Measurements from ENCODE around the gene SLC35E2B. TPM values are rescaled to one million over a fixed set of nuclear protein-coding genes. Genes with fewer than 3 reads are reported as not detected.
"Not testable (repeated sequence)": the region's sequence is repeated elsewhere in the genome, so short reads cannot be mapped to it uniquely, and the experiment has no call there.

The SLC35E2B gene
- total RNA-seq, 1 donor from 2014 or later = 52.7 TPM

GRCh38 chr1:1664941-1665814 is 27.4 kb downstream of the SLC35E2B start:
- peak; percentile 36 for DNase-seq
- TF ChIP-seq CTCF (IDR thresholded peaks at IDR 0.05) = no peak
- peaks cover 50% of the 10 kb centered on the region for H3K36me3 ChIP-seq
- no peaks in the 10 kb centered on the region for H3K9me3 ChIP-seq
- no peak overlapping the region for H3K27ac ChIP-seq
- H3K27me3 ChIP-seq (ENCODE audit: low read depth) = no peaks in the 10 kb centered on the region
- H3K4me1 ChIP-seq = peaks cover 3% of the 10 kb centered on the region
- intact Hi-C loops (cut with DNase I) = no loop called here
- peak in 1 of 2 donors; percentile 3 for ATAC-seq
- no peak overlapping the region for H3K4me3 ChIP-seq

GRCh38 chr1:1664318-1664717 is 28.3 kb downstream of the SLC35E2B start:
- H3K27me3 ChIP-seq (ENCODE audit: low read depth); H3K4me3 ChIP-seq; intact Hi-C loops (cut with DNase I); H3K27ac ChIP-seq; H3K4me1 ChIP-seq; ATAC-seq; H3K9me3 ChIP-seq: not testable (repeated sequence)
- DNase-seq = peak; percentile 3
- H3K36me3 ChIP-seq = peaks cover 43% of the 10 kb centered on the region

- H3K4me1 ChIP-seq; H3K27ac ChIP-seq; H3K4me3 ChIP-seq; H3K27me3 ChIP-seq (ENCODE audit: low read depth); H3K9me3 ChIP-seq; ATAC-seq; intact Hi-C loops (cut with DNase I): not testable (repeated sequence)
- peaks cover 32% of the 10 kb centered on the region for H3K36me3 ChIP-seq
- DNase-seq = peak; percentile 37
These were observed 29.6 kb downstream of the SLC35E2B start for GRCh38 chr1:1662830-1663560.

GRCh38 chr1:1662392-1662791 is 30.2 kb downstream of the SLC35E2B start:
- H3K27me3 ChIP-seq (ENCODE audit: low read depth); H3K27ac ChIP-seq; H3K4me3 ChIP-seq; intact Hi-C loops (cut with DNase I); H3K4me1 ChIP-seq; ATAC-seq; H3K9me3 ChIP-seq; DNase-seq: not testable (repeated sequence)
- H3K36me3 ChIP-seq = peaks cover 26% of the 10 kb centered on the region

- peak; percentile 93 for ATAC-seq
- Histone ChIP-seq H3K36me3 (peaks cover 37% of the 10 kb centered on the region), H3K27ac (peak within 1 kb of the TSS; percentile 100), H3K4me1 (peaks cover 21% of the 10 kb centered on the region), H3K4me3 (peak within 1 kb of the TSS; percentile 72)
- H3K9me3 ChIP-seq; H3K27me3 ChIP-seq (ENCODE audit: low read depth); intact Hi-C loops (cut with DNase I): not testable (repeated sequence)
- peak; percentile 48 for TF ChIP-seq CTCF (IDR thresholded peaks at IDR 0.05)
- DNase-seq = peak; percentile 93
These were observed 33.7 kb downstream of the SLC35E2B start, which contains the start of gene CDK11B for GRCh38 chr1:1658583-1659549. TSS of gene CDK11B (minus strand) at chr1:1659004. CDS start at chr1:1657485, 1,519 bp downstream.

- H3K4me3 ChIP-seq; H3K4me1 ChIP-seq; H3K27ac ChIP-seq; H3K27me3 ChIP-seq (ENCODE audit: low read depth); intact Hi-C loops (cut with DNase I); H3K9me3 ChIP-seq; ATAC-seq: not testable (repeated sequence)
- DNase-seq = peak; percentile 24
- peaks cover 72% of the 10 kb centered on the region for H3K36me3 ChIP-seq
These were observed 44.3 kb downstream of the SLC35E2B start for GRCh38 chr1:1648265-1648664.

- H3K36me3 ChIP-seq = peaks cover 67% of the 10 kb centered on the region
- H3K4me1 ChIP-seq; H3K9me3 ChIP-seq; H3K27me3 ChIP-seq (ENCODE audit: low read depth); intact Hi-C loops (cut with DNase I); H3K27ac ChIP-seq; H3K4me3 ChIP-seq: not testable (repeated sequence)
- DNase-seq (peak; percentile 21), ATAC-seq (peak in 1 of 2 donors; percentile 29)
These were observed 44.9 kb downstream of the SLC35E2B start for GRCh38 chr1:1647567-1648241.

GRCh38 chr1:1646326-1646725 is 46.3 kb downstream of the SLC35E2B start:
- ATAC-seq; DNase-seq; H3K4me3 ChIP-seq; intact Hi-C loops (cut with DNase I); H3K9me3 ChIP-seq; H3K4me1 ChIP-seq; H3K27ac ChIP-seq; H3K27me3 ChIP-seq (ENCODE audit: low read depth): not testable (repeated sequence)
- peaks cover 53% of the 10 kb centered on the region for H3K36me3 ChIP-seq

- intact Hi-C loops (cut with DNase I); H3K27ac ChIP-seq; H3K9me3 ChIP-seq; H3K4me1 ChIP-seq; H3K4me3 ChIP-seq; ATAC-seq; H3K27me3 ChIP-seq (ENCODE audit: low read depth): not testable (repeated sequence)
- peaks cover 23% of the 10 kb centered on the region for H3K36me3 ChIP-seq
- DNase-seq = peak; percentile 10
These were observed 51.7 kb downstream of the SLC35E2B start for GRCh38 chr1:1640711-1641461.

- H3K9me3 ChIP-seq; intact Hi-C loops (cut with DNase I); ATAC-seq; H3K27ac ChIP-seq; H3K4me3 ChIP-seq; H3K27me3 ChIP-seq (ENCODE audit: low read depth); H3K4me1 ChIP-seq: not testable (repeated sequence)
- peak; percentile 20 for DNase-seq
- H3K36me3 ChIP-seq = peaks cover 19% of the 10 kb centered on the region
These were observed 52.5 kb downstream of the SLC35E2B start for GRCh38 chr1:1640081-1640480.

All from lower lobe of right lung (tissue), 2 donors.